ENCODE results near the gene MLLT3. TPM values are rescaled to one million over a fixed set of nuclear protein-coding genes. Genes with fewer than 3 reads are reported as not detected.

Gene MLLT3
- total RNA-seq, 1 experiment from 2014 or later = 24.2 TPM

GRCh38 chr9:20569525-20569924 is 52.8 kb downstream of the MLLT3 start:
- Histone ChIP-seq H3K4me1 (ENCODE audit: insufficient read depth, low read length, poor library complexity, severe bottlenecking) (peaks cover 23% of the 10 kb centered on the region), H3K27ac (ENCODE audit: low read depth, low read length, poor library complexity, severe bottlenecking) (no peak overlapping the region), H3K4me3 (ENCODE audit: low read depth, low read length, poor library complexity, severe bottlenecking) (no peak overlapping the region), H3K36me3 (ENCODE audit: insufficient read depth, low read length, poor library complexity, severe bottlenecking) (no peaks in the 10 kb centered on the region), H3K27me3 (replicated peaks; ENCODE audit: insufficient read depth, low read depth, low read length, poor library complexity) (no peaks in the 10 kb centered on the region), H3K9me3 (ENCODE audit: low read depth, low read length, poor library complexity, severe bottlenecking) (no peaks in the 10 kb centered on the region)
- intact Hi-C loops (cut with micrococcal nuclease; ENCODE audit: unreplicated experiment) = no loop called here
- TF ChIP-seq CTCF (conservative IDR thresholded peaks at IDR 0.05; ENCODE audit: low read depth, low read length) = no peak
- TF ChIP-seq EZH2 (IDR thresholded peaks at IDR 0.05; ENCODE audit: borderline replicate concordance, low read depth, low read length, poor library complexity, severe bottlenecking) = no peak
- ChIA-PET POLR2A (ENCODE audit: low non-redundant PET) (no interaction called here), CTCF (no interaction called here)
- no TSS peak for BruUV-seq (replicated peaks)
- no peak for DNase-seq (ENCODE audit: low spot score)

GRCh38 chr9:20568400-20568799 is 53.9 kb downstream of the MLLT3 start:
- Histone ChIP-seq H3K27me3 (replicated peaks; ENCODE audit: insufficient read depth, low read depth, low read length, poor library complexity) (no peaks in the 10 kb centered on the region), H3K36me3 (ENCODE audit: insufficient read depth, low read length, poor library complexity, severe bottlenecking) (no peaks in the 10 kb centered on the region), H3K4me3 (ENCODE audit: low read depth, low read length, poor library complexity, severe bottlenecking) (no peak overlapping the region), H3K9me3 (ENCODE audit: low read depth, low read length, poor library complexity, severe bottlenecking) (no peaks in the 10 kb centered on the region), H3K4me1 (ENCODE audit: insufficient read depth, low read length, poor library complexity, severe bottlenecking) (peaks cover 30% of the 10 kb centered on the region), H3K27ac (ENCODE audit: low read depth, low read length, poor library complexity, severe bottlenecking) (no peak overlapping the region)
- ChIA-PET CTCF (no interaction called here), POLR2A (ENCODE audit: low non-redundant PET) (no interaction called here)
- intact Hi-C loops (cut with micrococcal nuclease; ENCODE audit: unreplicated experiment) = no loop called here
- no peak for TF ChIP-seq CTCF (conservative IDR thresholded peaks at IDR 0.05; ENCODE audit: low read depth, low read length)
- TF ChIP-seq EZH2 (IDR thresholded peaks at IDR 0.05; ENCODE audit: borderline replicate concordance, low read depth, low read length, poor library complexity, severe bottlenecking) = no peak
- no peak for DNase-seq (ENCODE audit: low spot score)
- BruUV-seq (replicated peaks) = no TSS peak

- CTCF ChIA-PET = no interaction called here
- no peaks in the 10 kb centered on the region for H3K9me3 ChIP-seq (ENCODE audit: low read depth, low read length, poor library complexity, severe bottlenecking)
- intact Hi-C loops (cut with micrococcal nuclease; ENCODE audit: unreplicated experiment) = no loop called here
- DNase-seq (ENCODE audit: low spot score) = no peak
- H3K27me3 ChIP-seq (replicated peaks; ENCODE audit: insufficient read depth, low read depth, low read length, poor library complexity) = no peaks in the 10 kb centered on the region
- H3K4me3 ChIP-seq (ENCODE audit: low read depth, low read length, poor library complexity, severe bottlenecking) = no peak overlapping the region
- no TSS peak for BruUV-seq (replicated peaks)
- H3K27ac ChIP-seq (ENCODE audit: low read depth, low read length, poor library complexity, severe bottlenecking) = no peak overlapping the region
- H3K4me1 ChIP-seq (ENCODE audit: insufficient read depth, low read length, poor library complexity, severe bottlenecking) = peaks cover 33% of the 10 kb centered on the region
- POLR2A ChIA-PET (ENCODE audit: low non-redundant PET) = no interaction called here
- H3K36me3 ChIP-seq (ENCODE audit: insufficient read depth, low read length, poor library complexity, severe bottlenecking) = no peaks in the 10 kb centered on the region
- no peak for TF ChIP-seq EZH2 (IDR thresholded peaks at IDR 0.05; ENCODE audit: borderline replicate concordance, low read depth, low read length, poor library complexity, severe bottlenecking)
- TF ChIP-seq CTCF (conservative IDR thresholded peaks at IDR 0.05; ENCODE audit: low read depth, low read length) = no peak
Measured at GRCh38 chr9:20566401-20566800, 55.9 kb downstream of the MLLT3 start.
